CD4-positive, alpha-beta memory T cell (primary cell): ENCODE measurements around the gene JPH2. TPM values are rescaled to one million over a fixed set of nuclear protein-coding genes. Genes with fewer than 3 reads are reported as not detected.
"Not testable (repeated sequence)": the region's sequence is repeated elsewhere in the genome, so short reads cannot be mapped to it uniquely, and the experiment has no call there.

Experiments
- CTCF ChIA-PET: fragments of 350-600 bp; sonication (Branson Sonifier 250); formaldehyde crosslinking; loops from one replicate; lab custom pipeline; 2021; ENCODE audit warnings: inconsistent platforms; ENCODE audit not compliant: partially characterized antibody; lab: Charles Lee
- POLR2A ChIA-PET: fragments of 350-600 bp; sonication (Branson Sonifier 250); formaldehyde crosslinking; loops from one replicate; lab custom pipeline; 2021; ENCODE audit not compliant: partially characterized antibody; lab: Charles Lee
- DNase-seq, 5 donors: peaks; one replicate each; pipeline versions ENCODE4 v3.0.0 to v3.0.0-alpha.2; 2020 to 2022; ENCODE audit warnings: mixed read lengths in 1 of 5
- H3K27ac ChIP-seq: one replicate; pipeline ENCODE4 v1.7.0; 2013; ENCODE audit warnings: low read depth, low read length
- H3K27me3 ChIP-seq: 2 replicates; pipeline ENCODE4 v1.7.0; 2013; ENCODE audit warnings: mild to moderate bottlenecking, low read length, moderate library complexity; ENCODE audit not compliant: insufficient read depth
- H3K36me3 ChIP-seq: 2 replicates; pipeline ENCODE4 v1.7.0; 2013; ENCODE audit warnings: mild to moderate bottlenecking, low read length, moderate library complexity; ENCODE audit not compliant: insufficient read depth
- H3K4me1 ChIP-seq: 2 replicates; pipeline ENCODE4 v1.7.0; 2013; ENCODE audit warnings: mild to moderate bottlenecking, low read length, moderate library complexity; ENCODE audit not compliant: insufficient read depth
- H3K4me3 ChIP-seq, 2 donors: one replicate each; pipeline ENCODE4 v1.7.0; 2013; ENCODE audit warnings: low read length in 2 of 2, mild to moderate bottlenecking in 1 of 2
- H3K9me3 ChIP-seq, 2 donors: one replicate each; pipeline ENCODE4 v1.7.0; 2013; ENCODE audit warnings: low read length in 2 of 2, control low read depth in 1 of 2; ENCODE audit not compliant: control insufficient read depth in 1 of 2
- H3K27ac Mint-ChIP-seq, 7 donors: one replicate each; pipeline ENCODE4 v1.8.0; 2020 to 2021; ENCODE audit warnings: mixed read lengths in 7 of 7, mild to moderate bottlenecking in 6 of 7, inconsistent platforms in 3 of 7, moderate library complexity in 3 of 7
- H3K27me3 Mint-ChIP-seq, 2 donors: one replicate each; pipeline ENCODE4 v1.8.0; 2020 to 2021; ENCODE audit warnings: mixed read lengths in 2 of 2
- H3K36me3 Mint-ChIP-seq, 2 donors: one replicate each; pipeline ENCODE4 v1.8.0; 2020 to 2021; ENCODE audit warnings: mixed read lengths in 2 of 2, inconsistent platforms in 1 of 2, mild to moderate bottlenecking in 1 of 2
- H3K4me1 Mint-ChIP-seq, 4 donors: one replicate each; pipeline ENCODE4 v1.8.0; 2020 to 2021; ENCODE audit warnings: mixed read lengths in 4 of 4, mild to moderate bottlenecking in 1 of 4
- H3K4me3 Mint-ChIP-seq, 8 donors: one replicate each; pipeline ENCODE4 v1.8.0; 2020 to 2021; ENCODE audit warnings: mixed read lengths in 8 of 8, mild to moderate bottlenecking in 7 of 8, moderate library complexity in 6 of 8, inconsistent platforms in 3 of 8
- H3K9me3 Mint-ChIP-seq, 8 donors: one replicate each; pipeline ENCODE4 v1.8.0; 2020 to 2021; ENCODE audit warnings: mixed read lengths in 8 of 8, mild to moderate bottlenecking in 5 of 8, inconsistent platforms in 3 of 8, moderate library complexity in 1 of 8
- intact Hi-C: fragments of 100-400 bp; cut with micrococcal nuclease; formaldehyde crosslinking; loops from one replicate; pipeline ENCODE4 v1.15.1; 2023
- polyA plus RNA-seq, 2 donors: library from polyadenylated mRNA; unstranded; fragments of 300-500 nt; fragmentation: Illumina TruSeq; gene quantifications; one replicate each; pipeline ENCODE4 v1.2.3, GENCODE V29; 2021
- total RNA-seq, 2 experiments: library from RNA; stranded (reverse); gene quantifications; one replicate each; pipeline ENCODE4 v1.2.3, GENCODE V29; 2021

The JPH2 gene
- total and polyA plus RNA-seq, 4 experiments from 2014 or later = not detected

DNA sequence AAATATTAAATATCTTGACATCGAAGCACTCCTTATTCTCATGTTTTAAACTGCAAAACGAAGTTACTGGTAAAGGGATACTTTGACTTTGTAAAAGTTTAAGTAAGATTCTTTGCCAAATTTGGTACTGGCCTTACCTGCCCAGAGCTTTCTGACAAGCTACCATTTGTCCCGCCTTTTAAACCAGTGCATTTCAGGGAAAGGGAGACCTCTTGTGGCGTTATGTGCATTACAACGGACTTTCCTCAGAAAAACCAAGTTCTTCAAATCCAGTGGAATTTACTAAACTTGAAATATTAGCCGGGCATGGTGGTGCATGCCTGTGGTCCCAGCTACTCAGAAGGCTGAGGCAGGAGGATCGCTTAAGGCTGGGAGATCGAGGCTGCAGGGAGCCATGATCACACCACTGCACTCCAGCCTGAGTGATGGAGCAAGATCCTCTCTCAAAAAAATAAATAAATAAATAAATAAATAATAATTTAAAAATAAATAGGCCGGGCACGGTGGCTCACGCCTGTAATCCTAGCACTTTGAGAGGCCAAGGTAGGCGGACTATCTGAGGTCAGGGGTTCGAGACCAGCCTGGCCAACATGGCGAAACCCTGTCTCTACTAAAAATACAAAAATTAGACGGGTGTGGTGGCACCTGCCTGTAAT lies 3.3 kb upstream of the JPH2 start:
- CTCF ChIA-PET = interaction anchor here (0.6 to 5.8 kb wide), 23 partner anchors 10 to 743 kb away, joined by 3 to 77 read pairs (median 4); partner anchors contain the start of gene FITM2
- H3K27me3 Mint-ChIP-seq = peaks cover 35 to 36% of the 10 kb centered on the region in 2 donors
- POLR2A ChIA-PET, H3K27ac ChIP-seq, H3K9me3 Mint-ChIP-seq, H3K9me3 ChIP-seq, H3K27ac Mint-ChIP-seq, H3K36me3 Mint-ChIP-seq, H3K4me3 ChIP-seq, H3K4me1 ChIP-seq, H3K36me3 ChIP-seq, H3K4me3 Mint-ChIP-seq: not testable (repeated sequence)
- intact Hi-C loops = loop anchor here (1.0 to 2.0 kb wide), 3 partner anchors 440 to 741 kb away; no protein-coding TSS in a partner anchor
- H3K27me3 ChIP-seq = peaks cover 26% of the 10 kb centered on the region
- peak; percentile 42 to 56 (median 49) for DNase-seq
- peaks cover 1 to 11% (median 5%) of the 10 kb centered on the region in 4 donors for H3K4me1 Mint-ChIP-seq

DNA sequence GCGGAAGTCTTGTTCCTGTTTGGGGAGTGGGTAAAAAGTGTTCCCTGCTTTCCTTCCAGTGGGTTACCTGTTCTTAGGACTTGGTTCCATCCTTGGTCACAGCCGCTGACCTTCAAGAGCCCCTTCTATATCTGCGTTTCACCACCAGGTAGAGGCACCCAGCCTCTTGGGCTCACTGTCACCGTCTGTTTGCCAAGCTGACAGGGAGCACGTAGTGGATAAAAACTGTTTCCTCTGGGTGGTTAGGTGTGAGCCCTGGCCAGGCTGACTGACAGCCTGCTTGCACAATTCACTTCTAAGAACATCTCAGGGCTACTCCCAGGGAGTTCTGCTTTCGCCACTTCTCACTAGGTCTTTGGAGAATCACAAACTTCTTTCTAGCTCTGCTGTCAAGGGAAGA lies 1.8 kb upstream of the JPH2 start:
- no peak overlapping the region for H3K27ac Mint-ChIP-seq
- peaks cover 1 to 11% (median 5%) of the 10 kb centered on the region in 4 donors for H3K4me1 Mint-ChIP-seq
- POLR2A ChIA-PET = no interaction called here
- Histone ChIP-seq H3K4me1 (no peaks in the 10 kb centered on the region), H3K4me3 (no peak overlapping the region), H3K27ac (no peak overlapping the region), H3K27me3 (peaks cover 26% of the 10 kb centered on the region), H3K36me3 (no peaks in the 10 kb centered on the region), H3K9me3 (no peaks in the 10 kb centered on the region)
- H3K9me3 Mint-ChIP-seq = no peaks in the 10 kb centered on the region
- DNase-seq = no peak
- peaks cover 0 to 4% of the 10 kb centered on the region in 2 donors for H3K36me3 Mint-ChIP-seq
- H3K27me3 Mint-ChIP-seq = peaks cover 40 to 46% of the 10 kb centered on the region in 2 donors
- intact Hi-C loops = no loop called here
- CTCF ChIA-PET = interaction anchor here (1.2 to 5.8 kb wide), 9 partner anchors 9 to 739 kb away, joined by 3 to 77 read pairs (median 6); no protein-coding TSS in a partner anchor
- H3K4me3 Mint-ChIP-seq = no peak overlapping the region

DNA sequence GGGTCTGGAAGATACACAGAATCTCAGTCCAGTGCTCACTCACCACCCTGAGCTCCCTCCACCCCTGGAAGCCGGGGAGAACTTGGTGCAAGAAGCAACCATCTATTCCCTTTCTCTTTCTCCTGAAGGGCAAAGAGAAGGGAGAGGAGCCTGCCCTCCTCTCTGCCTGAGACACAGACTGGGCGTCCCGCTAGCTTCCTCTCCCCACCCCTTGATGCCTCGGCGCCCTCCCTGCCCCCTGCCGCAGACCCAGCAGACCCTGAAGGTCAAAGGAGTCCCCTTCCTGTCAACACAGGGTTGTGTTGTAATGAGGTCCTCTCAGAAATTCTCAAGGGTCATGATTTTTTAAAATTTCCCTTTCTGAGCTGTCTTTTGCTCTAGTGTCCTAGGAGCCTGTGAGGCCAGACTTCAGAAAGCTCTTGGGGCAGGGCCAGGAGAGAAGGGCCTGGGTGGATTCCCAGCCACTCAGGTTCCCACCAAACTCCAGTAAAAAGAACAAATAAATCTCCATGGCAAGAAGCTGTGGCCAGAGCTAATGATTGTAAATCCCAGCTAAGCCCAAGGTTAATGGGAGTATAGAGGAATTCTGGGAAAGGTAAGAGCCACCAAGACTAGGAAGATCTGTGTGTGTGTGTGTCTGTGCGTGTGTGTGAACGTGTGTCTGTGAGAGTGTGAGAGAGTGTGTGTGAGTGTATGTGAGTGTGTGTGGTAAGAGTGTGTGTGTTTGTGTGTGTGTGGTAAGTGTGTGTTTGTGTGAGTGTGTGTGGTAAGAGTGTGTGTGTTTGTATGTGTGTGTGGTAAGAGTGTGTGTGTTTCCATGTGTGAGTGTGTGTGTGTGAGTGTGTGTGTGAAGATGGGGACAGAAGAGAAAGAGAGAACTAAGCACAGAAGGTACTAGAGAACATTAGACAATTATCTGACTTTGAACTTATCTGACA lies 1.1 kb upstream of the JPH2 start:
- H3K27ac Mint-ChIP-seq = no peak overlapping the region
- no peak overlapping the region for H3K27ac ChIP-seq
- peaks cover 40 to 46% of the 10 kb centered on the region in 2 donors for H3K27me3 Mint-ChIP-seq
- peaks cover 26% of the 10 kb centered on the region for H3K27me3 ChIP-seq
- no peak overlapping the region for H3K4me3 ChIP-seq
- no peaks in the 10 kb centered on the region for H3K9me3 Mint-ChIP-seq
- no peaks in the 10 kb centered on the region for H3K36me3 ChIP-seq
- H3K36me3 Mint-ChIP-seq = peaks cover 0 to 4% of the 10 kb centered on the region in 2 donors
- peak overlapping the region in 2 of 8 donors; percentile 5 to 32 for H3K4me3 Mint-ChIP-seq
- intact Hi-C loops = no loop called here
- ChIA-PET POLR2A (no interaction called here), CTCF (interaction anchor here (1.4 to 5.8 kb wide), 4 partner anchors 8 to 438 kb away, joined by 3 to 77 read pairs (median 14); no protein-coding TSS in a partner anchor)
- DNase-seq = no peak
- H3K4me1 Mint-ChIP-seq = peaks cover 1 to 11% (median 5%) of the 10 kb centered on the region in 4 donors
- H3K9me3 ChIP-seq = no peaks in the 10 kb centered on the region
- H3K4me1 ChIP-seq = no peaks in the 10 kb centered on the region

DNA sequence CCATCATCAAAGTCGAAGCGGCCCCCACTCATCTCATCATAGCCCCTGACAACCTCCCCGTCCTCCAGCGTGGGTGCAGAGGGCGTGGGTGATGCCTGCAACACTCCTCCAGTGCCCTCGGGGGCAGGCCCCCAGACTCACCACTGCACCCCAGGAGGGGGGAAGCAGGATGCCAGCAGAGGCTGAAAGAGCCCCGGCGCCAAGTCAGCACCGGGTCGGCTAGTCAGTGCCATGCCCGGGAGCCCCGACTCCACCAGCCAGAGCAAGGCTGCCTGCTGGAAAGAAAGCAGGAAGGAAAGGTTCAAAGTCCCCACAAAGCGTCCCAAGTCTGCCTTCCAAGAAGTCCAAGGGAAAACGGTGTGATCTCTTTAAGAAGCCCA lies 324 bp downstream of the JPH2 start:
- ChIA-PET CTCF (interaction anchor here (1.6 to 5.8 kb wide), 2 partner anchors 8 to 71 kb away, joined by 4 to 77 read pairs; no protein-coding TSS in a partner anchor), POLR2A (no interaction called here)
- H3K36me3 Mint-ChIP-seq = peaks cover 0 to 4% of the 10 kb centered on the region in 2 donors
- no peaks in the 10 kb centered on the region for H3K9me3 ChIP-seq
- H3K9me3 Mint-ChIP-seq = no peaks in the 10 kb centered on the region
- H3K27me3 ChIP-seq = peaks cover 26% of the 10 kb centered on the region
- H3K4me3 ChIP-seq = no peak overlapping the region
- intact Hi-C loops = no loop called here
- DNase-seq = no peak
- H3K27me3 Mint-ChIP-seq = peaks cover 42 to 53% of the 10 kb centered on the region in 2 donors
- H3K4me3 Mint-ChIP-seq = no peak overlapping the region
- no peaks in the 10 kb centered on the region for H3K4me1 ChIP-seq
- H3K36me3 ChIP-seq = no peaks in the 10 kb centered on the region
- H3K27ac Mint-ChIP-seq = no peak overlapping the region
- H3K27ac ChIP-seq = no peak overlapping the region
- peaks cover 1 to 11% (median 5%) of the 10 kb centered on the region in 4 donors for H3K4me1 Mint-ChIP-seq

DNA sequence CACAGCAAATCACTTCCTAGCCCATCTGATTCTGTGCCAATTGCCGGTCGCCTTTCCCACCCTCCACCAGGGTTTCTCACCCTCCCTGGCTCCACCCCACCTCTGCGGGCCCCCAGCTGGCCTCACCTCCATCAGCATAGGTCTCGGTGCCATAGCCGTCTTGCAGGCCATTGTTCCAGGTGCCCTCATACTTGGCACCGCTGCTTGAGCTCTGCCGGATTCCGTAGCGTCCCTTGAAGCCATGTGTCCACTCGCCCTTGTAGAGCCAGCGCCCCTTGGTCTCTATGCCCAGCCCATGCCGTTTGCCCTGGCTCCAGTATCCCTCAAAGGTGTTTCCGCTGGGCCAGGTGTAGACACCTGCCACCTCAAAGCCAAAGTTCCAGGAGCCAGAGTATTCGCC lies 787 bp downstream of the JPH2 start:
- H3K4me1 Mint-ChIP-seq = peaks cover 1 to 11% (median 5%) of the 10 kb centered on the region in 4 donors
- H3K36me3 Mint-ChIP-seq = peaks cover 0 to 4% of the 10 kb centered on the region in 2 donors
- Histone ChIP-seq H3K27ac (no peak overlapping the region), H3K27me3 (peaks cover 26% of the 10 kb centered on the region), H3K4me1 (no peaks in the 10 kb centered on the region), H3K36me3 (no peaks in the 10 kb centered on the region), H3K9me3 (no peaks in the 10 kb centered on the region), H3K4me3 (no peak overlapping the region)
- intact Hi-C loops = no loop called here
- DNase-seq = no peak
- H3K9me3 Mint-ChIP-seq = no peaks in the 10 kb centered on the region
- CTCF ChIA-PET = interaction anchor here (1.0 kb wide), 1 partner anchor 9 kb away, joined by 3 read pairs; no protein-coding TSS in a partner anchor
- no peak overlapping the region for H3K4me3 Mint-ChIP-seq
- H3K27me3 Mint-ChIP-seq = peaks cover 44 to 57% of the 10 kb centered on the region in 2 donors
- POLR2A ChIA-PET = no interaction called here
- H3K27ac Mint-ChIP-seq = no peak overlapping the region

DNA sequence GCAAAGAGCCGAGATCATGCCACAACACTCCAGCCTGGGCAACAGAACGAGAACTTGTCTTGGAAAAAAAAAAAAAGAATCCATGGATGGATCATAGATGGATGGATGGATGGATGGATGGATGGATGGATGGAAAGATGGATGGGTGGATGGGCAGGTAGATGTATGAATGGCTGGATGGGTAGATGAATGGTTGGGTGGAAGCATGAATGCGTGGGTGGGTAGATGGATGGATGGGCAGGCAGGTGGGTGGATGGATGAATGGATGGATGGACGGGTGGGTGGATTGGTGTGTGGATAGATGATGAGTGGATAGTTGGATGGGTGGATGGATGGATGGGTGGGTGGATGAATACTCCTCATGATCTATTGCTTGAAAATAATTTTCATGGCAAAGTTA lies 1.4 kb downstream of the JPH2 start:
- Mint-ChIP-seq H3K36me3 (peaks cover 0 to 4% of the 10 kb centered on the region in 2 donors), H3K27ac (no peak overlapping the region), H3K4me1 (peaks cover 1 to 11% (median 5%) of the 10 kb centered on the region in 4 donors), H3K9me3 (no peaks in the 10 kb centered on the region), H3K27me3 (peaks cover 42 to 61% of the 10 kb centered on the region in 2 donors), H3K4me3 (no peak overlapping the region)
- intact Hi-C loops = no loop called here
- no peaks in the 10 kb centered on the region for H3K4me1 ChIP-seq
- no peak for DNase-seq
- no peaks in the 10 kb centered on the region for H3K9me3 ChIP-seq
- H3K27me3 ChIP-seq = peaks cover 26% of the 10 kb centered on the region
- ChIA-PET POLR2A (no interaction called here), CTCF (interaction anchor here (1.0 kb wide), 1 partner anchor 9 kb away, joined by 3 read pairs; no protein-coding TSS in a partner anchor)
- H3K36me3 ChIP-seq = no peaks in the 10 kb centered on the region
- no peak overlapping the region for H3K4me3 ChIP-seq
- H3K27ac ChIP-seq = no peak overlapping the region

DNA sequence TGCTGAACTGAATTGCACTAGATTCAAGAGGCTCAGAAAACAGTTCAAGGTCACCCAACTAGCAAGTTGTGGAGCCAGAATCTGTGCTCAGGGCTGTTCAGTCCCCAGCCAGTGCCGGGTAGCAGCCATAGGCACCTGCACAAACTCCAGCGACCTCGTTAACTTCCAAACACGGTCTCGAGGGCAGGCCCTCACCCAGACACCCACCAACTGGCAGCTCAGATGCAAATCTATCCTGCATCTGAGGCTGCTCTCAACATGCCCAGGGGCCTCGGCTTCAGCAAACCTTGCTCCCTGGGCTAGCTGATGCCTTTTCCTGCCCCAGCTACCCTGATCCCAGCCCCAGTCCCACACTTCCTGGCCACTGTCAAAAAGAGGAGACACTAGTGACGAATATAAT lies 3.7 kb downstream of the JPH2 start:
- Histone ChIP-seq H3K36me3 (no peaks in the 10 kb centered on the region), H3K27ac (no peak overlapping the region), H3K9me3 (no peaks in the 10 kb centered on the region), H3K27me3 (peaks cover 14% of the 10 kb centered on the region), H3K4me1 (no peaks in the 10 kb centered on the region), H3K4me3 (no peak overlapping the region)
- Mint-ChIP-seq H3K9me3 (no peaks in the 10 kb centered on the region), H3K4me1 (peaks cover 1 to 11% (median 5%) of the 10 kb centered on the region in 4 donors), H3K36me3 (peaks cover 0 to 4% of the 10 kb centered on the region in 2 donors), H3K27me3 (peaks cover 35 to 51% of the 10 kb centered on the region in 2 donors), H3K4me3 (no peak overlapping the region), H3K27ac (no peak overlapping the region)
- intact Hi-C loops = no loop called here
- ChIA-PET CTCF (no interaction called here), POLR2A (no interaction called here)
- DNase-seq = no peak
